Stomach (tissue), 9 donors: ENCODE measurements around the gene MAS1L. TPM values are rescaled to one million over a fixed set of nuclear protein-coding genes. Genes with fewer than 3 reads are reported as not detected.
"Not testable (repeated sequence)": the region's sequence is repeated elsewhere in the genome, so short reads cannot be mapped to it uniquely, and the experiment has no call there.

Experiments
- DNase-seq, 2 donors: peaks; one replicate each; pipeline versions ENCODE4 v3.0.0 to v3.0.0-alpha.2; 2013 to 2019
- H3K27ac ChIP-seq, 5 donors: fragments of 200-600 bp in 4 of 5; sonication (generic) in 4 of 5; one replicate each; pipeline ENCODE4 v1.5.1; 2013 to 2019; ENCODE audit warnings: mild to moderate bottlenecking in 1 of 5, moderate library complexity in 1 of 5
- H3K27me3 ChIP-seq, 3 donors: fragments of 200-600 bp; sonication (generic); one replicate each; pipeline ENCODE4 v1.5.1; 2017 to 2019; ENCODE audit warnings: mixed run types in 1 of 3
- H3K36me3 ChIP-seq, 4 donors: fragments of 200-600 bp; sonication (generic); 1 replicate in 3 of 4; 2 replicates in 1 of 4; pipeline ENCODE4 v1.5.1; 2016 to 2019
- H3K4me1 ChIP-seq, 4 donors: fragments of 200-600 bp; sonication (generic); one replicate each; pipeline ENCODE4 v1.5.1; 2016 to 2019
- H3K4me3 ChIP-seq, 4 donors: fragments of 200-600 bp; sonication (generic) in 3 of 4; one replicate each; pipeline ENCODE4 v1.5.1; 2016 to 2019; ENCODE audit warnings: mild to moderate bottlenecking in 1 of 4
- H3K9me3 ChIP-seq, 4 donors: fragments of 200-600 bp; sonication (generic); one replicate each; pipeline ENCODE4 v1.5.1; 2016 to 2019
- CTCF ChIP-seq, 7 experiments: fragments of 450-650 bp in 4 of 7; fragments of 200-600 bp in 3 of 7; sonication (generic) in 3 of 7; IDR thresholded peaks; one replicate each; pipeline ENCODE4 v1.5.1; 2016 to 2019; ENCODE audit warnings: antibody characterized with exemption in 7 of 7, control low read depth in 2 of 7, mild to moderate bottlenecking in 1 of 7
- EP300 ChIP-seq: sonication (generic); formaldehyde crosslinking; IDR thresholded peaks from one replicate; pipeline ENCODE4 v1.6.1; 2017; ENCODE audit warnings: antibody characterized with exemption
- POLR2A ChIP-seq, 4 donors: fragments of 450-650 bp; IDR thresholded peaks; one replicate each; pipeline ENCODE4 v1.6.1; 2016; ENCODE audit warnings: antibody characterized with exemption in 4 of 4, control low read depth in 2 of 4, mild to moderate bottlenecking in 1 of 4, moderate library complexity in 1 of 4
- POLR2AphosphoS5 ChIP-seq, 3 donors: sonication (generic); formaldehyde crosslinking; IDR thresholded peaks; one replicate each; pipeline ENCODE4 v1.6.1; 2016; ENCODE audit warnings: antibody characterized with exemption in 3 of 3
- WGBS, 5 donors: extraction: QIAGEN DNeasy Blood & Tissue Kit in 3 of 5; methylation state at CpG; one replicate each; pipeline versions ENCODE4 v1.1.5 to v1.1.7; 2013 to 2018; 5-methylcytosine and 5-hydroxymethylcytosine counted together
- intact Hi-C: fragments of 100-400 bp; cut with DNase I; formaldehyde crosslinking; loops from one replicate; pipeline ENCODE4 v1.15.1; 2023; ENCODE audit warnings: low total_unique reads
- polyA plus RNA-seq, 3 donors: library from polyadenylated mRNA; stranded (reverse); fragments of 200-250 nt; gene quantifications; one replicate each; pipeline ENCODE4 v1.2.3, GENCODE V29; 2013
- total RNA-seq, 5 donors: library from RNA; depleted of rRNA; stranded (reverse); fragments of >200 nt; gene quantifications; one replicate each; pipeline versions ENCODE4 v1.1.0 to v1.2.3, GENCODE V29; 2014 to 2016
- donor health status: healthy with polysubstance abuse.
- donor health status: Bipolar disorder and iron deficiency.
- donor health status: healthy.

The MAS1L gene
- total and polyA plus RNA-seq, 8 donors = 0.55 TPM; not detected in 7

GRCh38 chr6:29439006-29439405 is 48.8 kb downstream of the MAS1L start, which contains the start of gene OR10C1:
OR10C1 (plus strand) TSS chr6:29439306; CDS start chr6:29440016, 710 bp downstream.
- Histone ChIP-seq H3K27me3 (peaks cover 0 to 7% (median 0%) of the 10 kb centered on the region in 3 donors), H3K4me3 (no peak within 1 kb of the TSS), H3K36me3 (no peaks in the 10 kb centered on the region), H3K4me1 (no peaks in the 10 kb centered on the region), H3K9me3 (peaks cover 0 to under 1% (median 0%) of the 10 kb centered on the region in 4 donors), H3K27ac (no peak within 1 kb of the TSS)
- no peak for TF ChIP-seq POLR2AphosphoS5 (IDR thresholded peaks at IDR 0.05)
- no peak for TF ChIP-seq POLR2A (IDR thresholded peaks at IDR 0.05)
- TF ChIP-seq CTCF (IDR thresholded peaks at IDR 0.05) = no peak
- TF ChIP-seq EP300 = no peak
- DNase-seq = no peak
- intact Hi-C loops = no loop called here

GRCh38 chr6:29436730-29437129 is 51.0 kb downstream of the MAS1L start:
- 67 to 79% (median 73%) methylated on average over 18 of the region's 18 CpGs for WGBS, 5 donors

More at GRCh38 chr6:29436730-29437129, 51.0 kb downstream of the MAS1L start:
- H3K9me3 ChIP-seq, intact Hi-C loops, DNase-seq, H3K36me3 ChIP-seq, H3K4me3 ChIP-seq, H3K27ac ChIP-seq, H3K27me3 ChIP-seq, H3K4me1 ChIP-seq: not testable (repeated sequence)

Other genes with a start within 250 kb of the MAS1L start
- gene OR14J1, start 186.3 kb downstream of the MAS1L start, total RNA-seq = under 1 TPM in 1 of 5 donors, not detected in 4; 0.18 TPM
- not detected for gene OR14J1, start 186.3 kb downstream of the MAS1L start, polyA plus RNA-seq
- not detected for gene OR5V1, start 119.1 kb downstream of the MAS1L start, total RNA-seq
- not detected for gene OR5V1, start 119.1 kb downstream of the MAS1L start, polyA plus RNA-seq
- gene OR12D3, start 112.7 kb downstream of the MAS1L start, total RNA-seq = not detected
- not detected for gene OR12D3, start 112.7 kb downstream of the MAS1L start, polyA plus RNA-seq
- not detected for gene OR12D2, start 92.3 kb downstream of the MAS1L start, total RNA-seq
- gene OR12D2, start 92.3 kb downstream of the MAS1L start, polyA plus RNA-seq = not detected
- gene OR12D1, start 73.0 kb downstream of the MAS1L start, total RNA-seq = not detected
- gene OR12D1, start 73.0 kb downstream of the MAS1L start, polyA plus RNA-seq = not detected
- not detected for gene OR10C1, start 48.6 kb downstream of the MAS1L start, total RNA-seq
- gene OR10C1, start 48.6 kb downstream of the MAS1L start, polyA plus RNA-seq = not detected
- gene OR11A1, start 30.9 kb downstream of the MAS1L start, total RNA-seq = not detected
- not detected for gene OR11A1, start 30.9 kb downstream of the MAS1L start, polyA plus RNA-seq
- gene OR2H1, start 30.8 kb downstream of the MAS1L start, total RNA-seq = not detected
- not detected for gene OR2H1, start 30.8 kb downstream of the MAS1L start, polyA plus RNA-seq
- gene UBD, start 71.8 kb upstream of the MAS1L start, total RNA-seq = 10 to 100 TPM in 1 of 5 donors, 1 to 10 TPM in 1, not detected in 3; 4.2 to 40.3 TPM
- 10 to 100 TPM in 1 of 3 donors, 1 to 10 TPM in 2; 4.0 to 65.8 (median 7.7) TPM for gene UBD, start 71.8 kb upstream of the MAS1L start, polyA plus RNA-seq
- gene OR2H2, start 97.2 kb upstream of the MAS1L start, total RNA-seq = not detected
- gene OR2H2, start 97.2 kb upstream of the MAS1L start, polyA plus RNA-seq = not detected
- gene GABBR1, start 145.2 kb upstream of the MAS1L start, total RNA-seq = 100 to 1,000 TPM in 1 of 5 donors, 10 to 100 TPM in 4; 29.3 to 101 (median 38.7) TPM
- gene GABBR1, start 145.2 kb upstream of the MAS1L start, polyA plus RNA-seq = 10 to 100 TPM in 1 of 3 donors, 1 to 10 TPM in 2; 4.5 to 22.0 (median 6.3) TPM
- not detected for gene MOG, start 169.1 kb upstream of the MAS1L start, total RNA-seq
- not detected for gene MOG, start 169.1 kb upstream of the MAS1L start, polyA plus RNA-seq
- gene ZFP57, start 193.2 kb upstream of the MAS1L start, total RNA-seq = not detected
- gene ZFP57, start 193.2 kb upstream of the MAS1L start, polyA plus RNA-seq = under 1 TPM in 1 of 3 donors, not detected in 2; 0.08 TPM
- gene HLA-F, start 235.5 kb upstream of the MAS1L start, total RNA-seq = 100 to 1,000 TPM in 3 of 5 donors, 10 to 100 TPM in 2; 32.7 to 115 (median 108) TPM
- gene HLA-F, start 235.5 kb upstream of the MAS1L start, polyA plus RNA-seq = 100 to 1,000 TPM in 1 of 3 donors, 10 to 100 TPM in 2; 17.2 to 164 (median 44.4) TPM